Mammary epithelial cell (primary cell): ENCODE results near the gene CLTC.

ENCODE experiments used
- CTCF ChIP-seq, 2 donors: IDR thresholded peaks in 1 of 2; conservative IDR thresholded peaks in 1 of 2; 2 replicates each; pipeline ENCODE4 v1.5.1; 2011 to 2012; ENCODE audit warnings: inconsistent platforms in 2 of 2, low read length in 2 of 2, mild to moderate bottlenecking in 2 of 2, control low read depth in 1 of 2, low read depth in 1 of 2; ENCODE audit not compliant: insufficient read depth in 1 of 2; ENCODE audit errors: extremely low read depth in 1 of 2
- EZH2 ChIP-seq: IDR thresholded peaks from 2 replicates; pipeline ENCODE4 v1.6.1; 2012; ENCODE audit warnings: low read length, inconsistent platforms, borderline replicate concordance

- TF ChIP-seq CTCF (conservative IDR thresholded peaks at IDR 0.05 in 1 of 2, IDR thresholded peaks at IDR 0.05 in 1 of 2; ENCODE audit: extremely low read depth in 1 of 2, insufficient read depth in 1 of 2, low read depth in 1 of 2, low read length in 2 of 2) (no peak), EZH2 (no peak)
Measured at GRCh38 chr17:59723607-59724006, 103.9 kb downstream of the CLTC start.
